ENCODE measurements around the gene CCDC51. TPM values are rescaled to one million over a fixed set of nuclear protein-coding genes. Genes with fewer than 3 reads are reported as not detected.
"Not testable (repeated sequence)": the region's sequence is repeated elsewhere in the genome, so short reads cannot be mapped to it uniquely, and the experiment has no call there.

Gene CCDC51
- total RNA-seq, 1 experiment from 2014 or later = 42.7 TPM

- DNase-seq (ENCODE audit: low spot score) = no peak
Measured at GRCh38 chr3:48405971-48406370, 33.9 kb downstream of the CCDC51 start.

DNA sequence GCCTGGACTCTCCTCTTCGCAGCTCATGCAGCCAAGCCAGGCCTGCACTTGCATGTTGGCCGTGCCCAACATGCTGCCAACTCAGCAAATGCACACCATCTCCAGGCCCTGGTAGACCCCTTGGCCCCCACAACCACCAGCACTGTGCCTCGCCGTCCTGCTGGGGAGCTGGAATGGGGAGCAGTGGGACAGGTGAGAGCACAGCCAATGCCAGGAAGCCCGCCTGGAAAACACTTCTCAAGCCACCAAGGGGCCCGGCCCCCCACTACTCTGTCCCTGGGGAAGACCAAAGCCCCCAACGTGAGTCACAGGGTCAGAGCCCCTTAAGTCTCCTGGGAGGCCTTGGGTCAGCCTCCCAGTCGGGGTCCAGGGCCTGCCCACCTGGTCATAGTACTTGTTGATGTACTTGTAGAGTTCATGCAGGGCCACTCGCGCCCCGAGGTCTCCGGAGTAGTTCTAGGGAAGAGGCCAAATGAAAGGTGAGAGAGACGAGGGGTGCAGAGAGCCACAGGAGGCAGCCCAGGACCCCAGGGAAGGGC lies 34.5 kb downstream of the CCDC51 start:
- no peak for DNase-seq (ENCODE audit: low spot score)

- no peak for DNase-seq (ENCODE audit: low spot score)
Measured at GRCh38 chr3:48404440-48405342, 35.2 kb downstream of the CCDC51 start.

GRCh38 chr3:48403533-48404439 lies 36.1 kb downstream of the CCDC51 start:
- no peak for DNase-seq (ENCODE audit: low spot score)

DNA sequence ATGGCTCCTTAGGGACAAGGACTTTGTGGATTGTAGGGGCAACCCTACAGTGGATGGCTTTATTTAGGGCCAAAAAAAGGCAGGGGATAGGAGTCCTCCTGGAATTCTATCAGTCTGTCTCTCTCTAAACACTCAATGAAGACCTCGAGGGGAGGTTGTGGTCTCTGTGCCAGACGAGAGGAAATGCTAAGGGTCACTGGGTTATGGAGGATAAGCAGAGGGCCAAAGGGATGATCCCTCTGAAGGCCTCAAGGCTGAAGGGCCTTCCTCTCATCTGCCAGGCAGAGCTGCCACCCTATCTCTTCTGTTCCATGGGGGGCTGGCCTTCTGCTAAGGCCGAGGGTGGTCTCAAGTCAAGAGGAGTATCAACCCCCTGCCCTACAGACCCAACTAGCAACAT lies 37.0 kb downstream of the CCDC51 start:
- no peak for DNase-seq (ENCODE audit: low spot score)

DNA sequence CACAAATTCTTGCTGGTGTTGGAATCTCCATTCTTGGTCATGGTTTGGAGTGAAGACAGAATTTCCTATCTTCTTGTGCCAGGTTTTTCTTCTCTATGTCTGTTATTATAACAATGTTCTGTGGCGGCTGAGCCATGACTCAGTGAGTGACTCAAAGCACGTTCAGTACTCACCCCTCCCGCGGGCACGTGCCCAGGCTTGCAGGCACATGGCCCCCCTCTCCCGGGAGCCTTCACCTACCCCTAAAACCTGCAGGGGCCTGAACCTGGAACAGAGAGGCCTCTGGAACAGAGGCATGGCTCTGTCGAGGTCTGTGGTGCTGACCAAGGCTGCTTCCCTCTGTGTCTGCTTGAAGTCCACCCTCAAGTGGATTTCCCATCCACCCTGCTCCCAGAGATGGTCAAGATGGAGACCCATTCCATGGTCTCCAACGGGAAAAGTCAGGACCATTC lies 37.6 kb downstream of the CCDC51 start:
- DNase-seq (ENCODE audit: low spot score) = peak; percentile 82

- not testable (repeated sequence) for DNase-seq (ENCODE audit: low spot score)
Measured at GRCh38 chr3:48401434-48401901, 38.5 kb downstream of the CCDC51 start.

DNA sequence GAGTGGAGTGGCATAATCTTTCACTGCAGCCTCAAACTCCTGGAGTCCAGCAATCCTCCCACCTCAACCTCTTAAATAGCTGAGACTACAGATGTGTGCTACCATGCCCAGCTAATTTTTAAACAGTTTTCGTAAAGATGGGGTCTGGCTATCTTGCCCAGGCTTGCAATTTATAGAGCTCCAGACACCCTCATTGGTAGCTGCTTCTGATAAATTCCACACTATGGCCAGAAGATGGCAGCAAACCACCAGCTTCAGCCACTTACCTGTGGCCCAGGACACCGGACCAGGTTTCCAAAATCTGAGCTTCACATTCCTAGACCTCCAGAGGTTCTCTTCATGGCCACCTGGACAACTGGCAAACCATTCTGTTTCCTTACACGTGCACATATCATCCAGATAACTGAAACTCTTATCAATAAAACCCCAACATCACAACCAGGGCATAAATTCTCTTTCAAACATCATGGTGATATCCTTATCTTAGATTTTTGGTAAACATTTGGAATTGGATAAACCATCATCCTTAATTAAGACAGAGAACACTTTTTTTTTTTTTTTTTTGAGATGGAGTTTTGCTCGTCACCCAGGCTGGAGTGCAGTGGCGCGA lies 39.0 kb downstream of the CCDC51 start:
- peak; percentile 61 for DNase-seq (ENCODE audit: low spot score)

DNA sequence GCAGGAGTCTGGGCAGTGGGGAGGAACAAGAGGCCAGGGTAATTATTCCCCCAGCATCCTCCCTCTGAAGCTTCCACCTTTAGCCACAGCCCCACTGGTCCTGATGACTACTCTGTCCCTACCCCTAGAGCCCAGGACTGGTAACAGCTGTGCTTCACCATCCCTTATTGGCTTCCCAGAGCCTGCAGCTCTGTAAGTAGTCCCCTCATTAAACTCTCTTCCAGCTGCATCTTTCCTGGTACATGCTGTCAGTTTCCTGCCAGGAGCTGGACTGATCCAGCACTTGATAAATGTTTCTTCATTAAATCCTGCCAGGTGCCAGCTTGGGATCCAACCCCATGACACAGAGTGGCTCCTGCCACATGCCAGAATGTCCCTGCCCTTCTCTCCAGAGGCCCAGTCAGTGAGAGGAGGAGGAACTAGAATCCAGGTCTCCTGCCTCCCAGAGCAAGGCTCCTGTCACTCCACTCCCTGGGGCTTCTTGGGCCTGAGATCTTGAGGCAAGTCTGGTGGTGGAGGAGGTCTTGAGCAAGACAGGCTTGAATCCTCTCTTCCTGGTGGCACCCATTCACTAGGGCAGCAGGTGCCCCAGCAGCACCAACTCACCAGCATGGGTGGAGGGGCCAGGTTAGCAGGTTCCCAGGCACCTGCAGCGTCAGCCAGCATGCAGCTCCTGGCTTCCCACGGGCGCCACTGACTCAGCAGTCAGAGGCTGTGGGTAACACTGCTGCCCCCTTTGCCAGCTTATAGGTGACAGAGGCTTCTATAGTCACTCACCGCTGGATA lies 40.3 kb downstream of the CCDC51 start:
- DNase-seq (ENCODE audit: low spot score) = no peak

GRCh38 chr3:48398701-48399386 lies 41.1 kb downstream of the CCDC51 start:
- DNase-seq (ENCODE audit: low spot score) = no peak

- no peak for DNase-seq (ENCODE audit: low spot score)
Measured at GRCh38 chr3:48397767-48398681, 41.9 kb downstream of the CCDC51 start.

GRCh38 chr3:48395714-48396113 lies 44.2 kb downstream of the CCDC51 start:
- no peak for DNase-seq (ENCODE audit: low spot score)

DNA sequence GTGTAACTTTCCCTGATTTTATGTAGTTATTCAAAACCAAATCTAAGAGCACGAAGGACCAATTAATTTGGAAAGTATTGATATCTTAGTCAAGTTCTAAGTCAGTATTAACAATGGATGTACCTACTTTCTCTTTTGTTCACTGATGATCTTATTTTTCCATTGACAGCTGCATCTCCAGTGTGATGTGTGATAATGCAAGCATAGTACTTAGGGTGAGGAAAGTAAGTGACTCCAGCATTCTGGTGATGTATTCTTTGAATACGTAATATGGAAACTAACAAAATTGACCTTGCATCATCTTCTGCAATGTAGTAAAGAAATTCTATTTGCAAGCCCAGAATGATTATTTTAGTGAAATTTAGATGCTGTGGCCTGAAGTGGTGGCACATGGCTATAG lies 45.5 kb downstream of the CCDC51 start:
- DNase-seq (ENCODE audit: low spot score) = no peak

DNA sequence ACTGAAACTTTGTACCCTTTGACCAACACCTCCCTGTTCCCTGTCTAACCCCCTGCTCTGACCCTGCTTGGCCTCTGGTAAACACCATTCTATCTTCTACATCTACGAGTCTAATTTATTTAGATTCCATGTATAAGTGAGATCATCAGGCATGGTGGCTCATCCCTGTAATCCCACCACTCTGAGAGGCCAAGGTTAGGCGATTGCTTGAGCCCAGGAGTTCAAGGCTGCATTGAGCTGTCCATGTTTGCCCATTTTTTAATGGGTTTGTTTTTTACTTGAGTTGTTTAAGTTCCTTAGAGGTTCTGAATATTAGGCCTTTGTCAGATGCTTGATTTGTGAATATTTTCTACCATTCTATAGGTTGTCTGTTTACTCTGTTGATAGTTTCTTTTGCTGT lies 51.0 kb downstream of the CCDC51 start:
- DNase-seq (ENCODE audit: low spot score) = no peak

- no peak for DNase-seq (ENCODE audit: low spot score)
Measured at GRCh38 chr3:48387634-48388033, 52.3 kb downstream of the CCDC51 start.
